Panc1 (cell line): ENCODE measurements around the gene PIGH. TPM values are rescaled to one million over a fixed set of nuclear protein-coding genes. Genes with fewer than 3 reads are reported as not detected.
A peak's percentile ranks its signal among the peaks of the same experiment; 100 is the strongest.

ENCODE experiments used
- ATAC-seq: fragments of 200-7000 bp; cut with Tn5 transposase; 2 replicates; pipeline ENCODE4 v1.9.1; 2020; ENCODE audit warnings: mild to moderate bottlenecking, moderate library complexity
- BruUV-seq: library from RNA; stranded (reverse); fragments of 400-500 nt; replicated peaks from 2 replicates; lab custom pipeline; 2021; lab: Mats Ljungman, UMichigan
- CTCF ChIA-PET: fragments of 300-600 bp; sonication (Branson Sonifier 250); formaldehyde crosslinking; loops from one replicate; lab custom pipeline; 2022; ENCODE audit warnings: antibody characterized with exemption; lab: Charles Lee
- POLR2A ChIA-PET: fragments of 300-600 bp; sonication (Branson Sonifier 250); formaldehyde crosslinking; loops from one replicate; lab custom pipeline; 2022; ENCODE audit warnings: antibody characterized with exemption; lab: Charles Lee
- DNase-seq: peaks from one replicate; pipeline ENCODE4 v3.0.0-alpha.2; 2010; ENCODE audit warnings: low read depth, low spot score
- H3K27ac ChIP-seq: 2 replicates; pipeline ENCODE4 v1.5.1; 2011; ENCODE audit warnings: mild to moderate bottlenecking, low read length, inconsistent platforms
- H3K27me3 ChIP-seq: fragments of 200-500 bp; sonication (Bioruptor generic); 2 replicates; pipeline ENCODE4 v1.6.0; 2014; ENCODE audit warnings: low read length, inconsistent platforms; ENCODE audit not compliant: control insufficient read depth, insufficient read depth
- H3K36me3 ChIP-seq: fragments of 200-500 bp; sonication (Bioruptor generic); 2 replicates; pipeline ENCODE4 v1.5.1; 2014; ENCODE audit warnings: inconsistent platforms, mild to moderate bottlenecking, low read length, moderate library complexity; ENCODE audit not compliant: control insufficient read depth, insufficient read depth
- H3K4me1 ChIP-seq: 2 replicates; pipeline ENCODE4 v1.5.1; 2011; ENCODE audit warnings: inconsistent platforms, mild to moderate bottlenecking, low read length, moderate library complexity; ENCODE audit not compliant: control insufficient read depth, insufficient read depth
- H3K4me3 ChIP-seq, 2 experiments: 2 replicates each; pipeline ENCODE4 v1.5.1; 2011 to 2012; ENCODE audit warnings: low read depth in 2 of 2, low read length in 2 of 2, mild to moderate bottlenecking in 2 of 2, inconsistent platforms in 1 of 2, moderate library complexity in 1 of 2
- H3K9me3 ChIP-seq: fragments of 200-500 bp; sonication (Bioruptor generic); 2 replicates; pipeline ENCODE4 v1.5.1; 2014; ENCODE audit warnings: low read depth, mild to moderate bottlenecking, inconsistent platforms, low read length, moderate library complexity; ENCODE audit not compliant: control insufficient read depth, insufficient read depth
- CTCF ChIP-seq: fragments of 450-650 bp; IDR thresholded peaks from 2 replicates; pipeline ENCODE4 v1.5.1; 2017; ENCODE audit warnings: mild to moderate bottlenecking
- POLR2AphosphoS5 ChIP-seq: IDR thresholded peaks from 2 replicates; pipeline ENCODE4 v1.6.1; 2012; ENCODE audit warnings: mild to moderate bottlenecking, low read depth, low read length, moderate library complexity
- REST ChIP-seq, 2 experiments: IDR thresholded peaks; 2 replicates each; pipeline ENCODE4 v1.6.1; 2011 to 2012; ENCODE audit warnings: low read depth in 2 of 2, control low read depth in 1 of 2, low read length in 1 of 2, mild to moderate bottlenecking in 1 of 2, moderate library complexity in 1 of 2; ENCODE audit not compliant: insufficient read depth in 1 of 2
- SIN3A ChIP-seq: IDR thresholded peaks from 2 replicates; pipeline ENCODE4 v1.6.1; 2012; ENCODE audit warnings: low read depth, mild to moderate bottlenecking, low read length, moderate library complexity, borderline replicate concordance; ENCODE audit not compliant: insufficient read depth
- TCF7L2 ChIP-seq: IDR thresholded peaks from 2 replicates; pipeline ENCODE4 v1.6.1; 2011; ENCODE audit warnings: mild to moderate bottlenecking, low read depth, low read length, inconsistent platforms
- in situ Hi-C: cut with HindIII; loops from 2 replicates; pipeline ENCODE4 v1.10.0; 2016; ENCODE audit warnings: low sequenced_read_pairs, low pct_unique_long_range_greater_than_20kb
- intact Hi-C: fragments of 100-400 bp; cut with micrococcal nuclease; formaldehyde crosslinking; loops from one replicate; pipeline ENCODE4 v1.10.0; 2022; ENCODE audit not compliant: unreplicated experiment
- total RNA-seq: library from RNA; stranded (reverse); gene quantifications from one replicate; pipeline ENCODE4 v1.2.1, GENCODE V29; 2021; ENCODE audit not compliant: unreplicated experiment

PIGH gene
- total RNA-seq, 1 experiment from 2014 or later, result 13.3 TPM

GRCh38 chr14:67583711-67584644 lies 16.1 kb downstream of the PIGH start:
- POLR2A ChIA-PET, result no interaction called here
- Histone ChIP-seq H3K4me3 (no peak overlapping the region), H3K27me3 (no peaks in the 10 kb centered on the region), H3K27ac (no peak overlapping the region), H3K9me3 (no peaks in the 10 kb centered on the region), H3K36me3 (no peaks in the 10 kb centered on the region), H3K4me1 (no peaks in the 10 kb centered on the region)
- CTCF ChIA-PET, result interaction anchor here (0.6 to 3.0 kb wide), 3 partner anchors 83 to 130 kb away, joined by 3 to 16 read pairs (median 5); no protein-coding TSS in a partner anchor
- intact Hi-C loops, result loop anchor here (1.0 to 10.0 kb wide), 2 partner anchors 81 to 120 kb away; no protein-coding TSS in a partner anchor
- TF ChIP-seq TCF7L2, result no peak
- TF ChIP-seq SIN3A, result no peak
- peak; percentile 78 for TF ChIP-seq CTCF
- no peak for TF ChIP-seq POLR2AphosphoS5
- TF ChIP-seq REST (IDR thresholded peaks at IDR 0.05; ENCODE audit: insufficient read depth in 1 of 2, low read depth in 2 of 2, low read length in 1 of 2), result no peak
- peak; percentile 39 for DNase-seq
- BruUV-seq, result no TSS peak
- in situ Hi-C loops, result no loop called here
- ATAC-seq, result peak; percentile 96

- ChIA-PET POLR2A (interaction anchor here (0.8 kb wide), 1 partner anchor 111 kb away, joined by 4 read pairs; no protein-coding TSS in a partner anchor), CTCF (interaction anchor here (0.9 to 2.0 kb wide), 2 partner anchors 55 to 122 kb away, joined by 6 read pairs; no protein-coding TSS in a partner anchor)
- TF ChIP-seq SIN3A, result no peak
- TF ChIP-seq TCF7L2, result no peak
- TF ChIP-seq POLR2AphosphoS5, result no peak
- TF ChIP-seq CTCF, result no peak
- no peak for TF ChIP-seq REST (IDR thresholded peaks at IDR 0.05; ENCODE audit: insufficient read depth in 1 of 2, low read depth in 2 of 2, low read length in 1 of 2)
- no peaks in the 10 kb centered on the region for H3K4me1 ChIP-seq
- ATAC-seq (no peak; the same call in 1 of the 2 replicates), DNase-seq (no peak)
- intact Hi-C loops (loop anchor here (10.0 kb wide), 1 partner anchor 83 kb away; no protein-coding TSS in a partner anchor), in situ Hi-C loops (no loop called here)
- no peaks in the 10 kb centered on the region for H3K9me3 ChIP-seq
- H3K27ac ChIP-seq, result no peak overlapping the region
- BruUV-seq, result no TSS peak
- no peak overlapping the region for H3K4me3 ChIP-seq
- H3K27me3 ChIP-seq, result no peaks in the 10 kb centered on the region
- H3K36me3 ChIP-seq, result no peaks in the 10 kb centered on the region
These were observed 18.0 kb downstream of the PIGH start for GRCh38 chr14:67582061-67582460.
